ENCODE data around the gene PRDM1. TPM values are rescaled to one million over a fixed set of nuclear protein-coding genes. Genes with fewer than 3 reads are reported as not detected.

The PRDM1 gene
- total RNA-seq, 2 donors from 2014 or later, result 1.3 to 2.6 TPM

DNA sequence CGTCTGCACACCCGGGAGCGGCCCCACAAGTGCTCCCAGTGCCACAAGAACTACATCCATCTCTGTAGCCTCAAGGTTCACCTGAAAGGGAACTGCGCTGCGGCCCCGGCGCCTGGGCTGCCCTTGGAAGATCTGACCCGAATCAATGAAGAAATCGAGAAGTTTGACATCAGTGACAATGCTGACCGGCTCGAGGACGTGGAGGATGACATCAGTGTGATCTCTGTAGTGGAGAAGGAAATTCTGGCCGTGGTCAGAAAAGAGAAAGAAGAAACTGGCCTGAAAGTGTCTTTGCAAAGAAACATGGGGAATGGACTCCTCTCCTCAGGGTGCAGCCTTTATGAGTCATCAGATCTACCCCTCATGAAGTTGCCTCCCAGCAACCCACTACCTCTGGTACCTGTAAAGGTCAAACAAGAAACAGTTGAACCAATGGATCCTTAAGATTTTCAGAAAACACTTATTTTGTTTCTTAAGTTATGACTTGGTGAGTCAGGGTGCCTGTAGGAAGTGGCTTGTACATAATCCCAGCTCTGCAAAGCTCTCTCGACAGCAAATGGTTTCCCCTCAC is 21.0 kb downstream of the PRDM1 start:
- WGBS, 2 donors, result 82 to 87% methylated on average over 11 to 14 of the region's 14 CpGs
- no peak overlapping the region for H3K27ac ChIP-seq
- ATAC-seq (no peak), DNase-seq (no peak)
- no peaks in the 10 kb centered on the region for H3K9me3 ChIP-seq
- intact Hi-C loops (cut with DNase I), result no loop called here
- no peak overlapping the region for H3K4me3 ChIP-seq
- H3K27me3 ChIP-seq, result no peaks in the 10 kb centered on the region
- no peaks in the 10 kb centered on the region for H3K36me3 ChIP-seq (replicated peaks in 1 of 2; ENCODE audit: insufficient read depth in 1 of 2, low read depth in 2 of 2)
- TF ChIP-seq, protein P1, sequence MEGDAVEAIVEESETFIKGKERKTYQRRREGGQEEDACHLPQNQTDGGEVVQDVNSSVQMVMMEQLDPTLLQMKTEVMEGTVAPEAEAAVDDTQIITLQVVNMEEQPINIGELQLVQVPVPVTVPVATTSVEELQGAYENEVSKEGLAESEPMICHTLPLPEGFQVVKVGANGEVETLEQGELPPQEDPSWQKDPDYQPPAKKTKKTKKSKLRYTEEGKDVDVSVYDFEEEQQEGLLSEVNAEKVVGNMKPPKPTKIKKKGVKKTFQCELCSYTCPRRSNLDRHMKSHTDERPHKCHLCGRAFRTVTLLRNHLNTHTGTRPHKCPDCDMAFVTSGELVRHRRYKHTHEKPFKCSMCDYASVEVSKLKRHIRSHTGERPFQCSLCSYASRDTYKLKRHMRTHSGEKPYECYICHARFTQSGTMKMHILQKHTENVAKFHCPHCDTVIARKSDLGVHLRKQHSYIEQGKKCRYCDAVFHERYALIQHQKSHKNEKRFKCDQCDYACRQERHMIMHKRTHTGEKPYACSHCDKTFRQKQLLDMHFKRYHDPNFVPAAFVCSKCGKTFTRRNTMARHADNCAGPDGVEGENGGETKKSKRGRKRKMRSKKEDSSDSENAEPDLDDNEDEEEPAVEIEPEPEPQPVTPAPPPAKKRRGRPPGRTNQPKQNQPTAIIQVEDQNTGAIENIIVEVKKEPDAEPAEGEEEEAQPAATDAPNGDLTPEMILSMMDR (IDR thresholded peaks at IDR 0.05), result no peak
- no peak for TF ChIP-seq POLR2A (IDR thresholded peaks at IDR 0.05)
- no peaks in the 10 kb centered on the region for H3K4me1 ChIP-seq

DNA sequence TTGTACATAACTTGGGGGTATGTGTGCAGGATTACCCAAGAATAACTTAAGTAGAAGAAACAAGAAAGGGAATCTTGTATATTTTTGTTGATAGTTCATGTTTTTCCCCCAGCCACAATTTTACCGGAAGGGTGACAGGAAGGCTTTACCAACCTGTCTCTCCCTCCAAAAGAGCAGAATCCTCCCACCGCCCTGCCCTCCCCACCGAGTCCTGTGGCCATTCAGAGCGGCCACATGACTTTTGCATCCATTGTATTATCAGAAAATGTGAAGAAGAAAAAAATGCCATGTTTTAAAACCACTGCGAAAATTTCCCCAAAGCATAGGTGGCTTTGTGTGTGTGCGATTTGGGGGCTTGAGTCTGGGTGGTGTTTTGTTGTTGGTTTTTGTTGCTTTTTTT is 22.0 kb downstream of the PRDM1 start:
- Histone ChIP-seq H3K9me3 (no peaks in the 10 kb centered on the region), H3K27ac (no peak overlapping the region), H3K4me1 (no peaks in the 10 kb centered on the region), H3K27me3 (no peaks in the 10 kb centered on the region), H3K36me3 (replicated peaks in 1 of 2; ENCODE audit: insufficient read depth in 1 of 2, low read depth in 2 of 2) (no peaks in the 10 kb centered on the region), H3K4me3 (no peak overlapping the region)
- 85 to 90% methylated on average over 6 of the region's 6 CpGs for WGBS, 2 donors
- intact Hi-C loops (cut with DNase I), result no loop called here
- TF ChIP-seq, protein P1 (IDR thresholded peaks at IDR 0.05), result no peak
- no peak for TF ChIP-seq POLR2A (IDR thresholded peaks at IDR 0.05)
- ATAC-seq (no peak), DNase-seq (no peak)

DNA sequence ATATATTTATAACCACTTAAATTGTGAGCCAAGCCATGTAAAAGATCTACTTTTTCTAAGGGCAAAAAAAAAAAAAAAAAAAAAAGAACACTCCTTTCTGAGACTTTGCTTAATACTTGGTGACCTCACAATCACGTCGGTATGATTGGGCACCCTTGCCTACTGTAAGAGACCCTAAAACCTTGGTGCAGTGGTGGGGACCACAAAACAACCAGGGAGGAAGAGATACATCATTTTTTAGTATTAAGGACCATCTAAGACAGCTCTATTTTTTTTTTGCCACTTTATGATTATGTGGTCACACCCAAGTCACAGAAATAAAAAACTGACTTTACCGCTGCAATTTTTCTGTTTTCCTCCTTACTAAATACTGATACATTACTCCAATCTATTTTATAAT is 22.9 kb downstream of the PRDM1 start:
- H3K4me3 ChIP-seq, result no peak overlapping the region
- no peak for DNase-seq
- no peaks in the 10 kb centered on the region for H3K9me3 ChIP-seq
- H3K36me3 ChIP-seq (replicated peaks in 1 of 2; ENCODE audit: insufficient read depth in 1 of 2, low read depth in 2 of 2), result no peaks in the 10 kb centered on the region
- no peaks in the 10 kb centered on the region for H3K27me3 ChIP-seq
- no peaks in the 10 kb centered on the region for H3K4me1 ChIP-seq
- TF ChIP-seq, protein P1 (IDR thresholded peaks at IDR 0.05), result no peak
- TF ChIP-seq POLR2A (IDR thresholded peaks at IDR 0.05), result no peak
- no peak overlapping the region for H3K27ac ChIP-seq
- intact Hi-C loops (cut with DNase I), result no loop called here
- WGBS, 2 donors, result 84 to 89% methylated on average over 3 of the region's 3 CpGs
- no peak for ATAC-seq

DNA sequence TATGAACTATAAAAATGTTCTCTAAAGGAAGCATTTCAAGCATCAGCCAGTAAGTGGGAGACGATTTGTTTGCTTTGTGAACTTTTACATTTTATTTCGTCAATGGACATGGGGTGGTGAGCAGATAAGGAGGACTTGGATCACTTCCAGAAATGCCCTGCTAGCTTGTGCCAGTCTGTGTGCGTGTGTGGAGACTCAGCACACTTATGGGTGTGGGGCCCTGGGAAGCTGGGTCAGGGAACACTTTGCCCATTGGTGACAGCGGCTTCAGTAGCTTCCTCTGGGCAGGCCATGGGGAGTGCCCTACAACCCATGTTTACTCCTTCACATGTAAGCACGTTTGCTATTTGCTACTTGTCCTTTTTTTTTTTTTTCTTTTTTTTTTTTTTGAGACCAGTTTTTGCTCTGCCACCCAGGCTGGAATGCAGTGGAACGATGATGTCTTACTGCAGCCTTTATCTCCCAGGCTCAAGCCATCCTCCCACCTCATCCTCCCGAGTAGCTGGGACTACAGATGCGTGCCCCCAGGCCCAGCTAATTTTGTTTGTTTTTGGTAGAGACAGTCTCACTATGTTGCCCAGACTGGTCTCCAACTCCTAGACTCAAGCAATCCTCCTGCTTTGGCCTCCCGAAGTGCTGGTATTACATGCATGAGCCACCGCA is 24.2 kb downstream of the PRDM1 start:
- Histone ChIP-seq H3K4me1 (no peaks in the 10 kb centered on the region), H3K4me3 (no peak overlapping the region), H3K27ac (no peak overlapping the region), H3K36me3 (replicated peaks in 1 of 2; ENCODE audit: insufficient read depth in 1 of 2, low read depth in 2 of 2) (no peaks in the 10 kb centered on the region), H3K9me3 (no peaks in the 10 kb centered on the region), H3K27me3 (no peaks in the 10 kb centered on the region)
- no peak for TF ChIP-seq POLR2A (IDR thresholded peaks at IDR 0.05)
- TF ChIP-seq, protein P1 (IDR thresholded peaks at IDR 0.05), result no peak
- DNase-seq (no peak), ATAC-seq (no peak)
- intact Hi-C loops (cut with DNase I), result no loop called here
- 54 to 56% methylated on average over 10 of the region's 10 CpGs for WGBS, 2 donors

DNA sequence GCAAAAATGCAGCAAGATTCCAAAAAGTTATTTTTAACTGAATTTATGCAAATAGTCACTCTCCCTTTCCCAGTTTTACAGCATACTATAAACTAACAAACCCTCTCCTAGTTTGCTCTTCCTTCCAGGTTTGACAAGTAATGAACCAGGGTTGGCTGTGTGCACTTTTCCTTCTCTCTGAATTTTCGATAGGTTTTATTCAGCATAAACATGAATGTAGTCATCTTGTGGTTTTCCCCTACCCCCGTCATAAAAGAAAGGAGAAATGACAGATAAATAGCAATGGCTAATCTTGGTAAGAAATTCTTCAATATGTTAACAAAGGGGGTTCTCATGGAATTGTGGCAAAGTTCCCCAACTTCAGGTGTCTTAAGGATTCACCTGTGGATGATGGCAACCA is 26.3 kb downstream of the PRDM1 start:
- Histone ChIP-seq H3K9me3 (no peaks in the 10 kb centered on the region), H3K27ac (no peak overlapping the region), H3K4me1 (no peaks in the 10 kb centered on the region), H3K36me3 (replicated peaks in 1 of 2; ENCODE audit: insufficient read depth in 1 of 2, low read depth in 2 of 2) (no peaks in the 10 kb centered on the region), H3K4me3 (no peak overlapping the region), H3K27me3 (no peaks in the 10 kb centered on the region)
- TF ChIP-seq, protein P1 (IDR thresholded peaks at IDR 0.05), result no peak
- no peak for TF ChIP-seq POLR2A (IDR thresholded peaks at IDR 0.05)
- DNase-seq (no peak), ATAC-seq (no peak)
- 39 to 58% methylated on average over 2 of the region's 2 CpGs for WGBS, 2 donors
- intact Hi-C loops (cut with DNase I), result no loop called here

Data from body of pancreas (tissue), 4 donors.